ENCODE results near the gene MMD2.

MMD2 gene

GRCh38 chr7:4866528-4867496, 92.2 kb downstream of the MMD2 start:
- DNase-seq, result no peak

GRCh38 chr7:4862156-4862555, 96.8 kb downstream of the MMD2 start:
- DNase-seq, result no peak

- DNase-seq, result no peak
These were observed 97.3 kb downstream of the MMD2 start, which contains the start of gene PAPOLB for GRCh38 chr7:4861673-4862072. Gene PAPOLB (minus strand): TSS chr7:4862030. CDS start chr7:4861810, 220 bp downstream.

- no peak for DNase-seq
These were observed 97.8 kb downstream of the MMD2 start for GRCh38 chr7:4861227-4861626.

- no peak for DNase-seq
These were observed 101.8 kb downstream of the MMD2 start for GRCh38 chr7:4857189-4857588.

GRCh38 chr7:4856336-4857057, 102.5 kb downstream of the MMD2 start:
- DNase-seq, result no peak

Measured in left hindlimb (tissue), 1 donor.